GM12864 (cell line): ENCODE measurements around the gene NSMCE1.
"Not testable (repeated sequence)": the region's sequence is repeated elsewhere in the genome, so short reads cannot be mapped to it uniquely, and the experiment has no call there.

Source experiments
- DNase-seq: peaks from one replicate; pipeline ENCODE4 v3.0.0-alpha.2; 2011; ENCODE audit warnings: low read depth
- H3K4me3 ChIP-seq: 2 replicates; pipeline ENCODE4 v1.5.1; 2011; ENCODE audit warnings: mild to moderate bottlenecking, low read depth, low read length, control low read depth
- TF ChIP-seq, protein P1 (sequence below): IDR thresholded peaks from 2 replicates; pipeline ENCODE4 v1.5.1; 2011; ENCODE audit warnings: low read depth, mild to moderate bottlenecking, moderate library complexity, low read length, control low read depth, inconsistent platforms; ENCODE audit errors: missing control alignments

NSMCE1 gene

GRCh38 chr16:27256861-27257260 is 11.7 kb downstream of the NSMCE1 start:
- no peak for DNase-seq
- H3K4me3 ChIP-seq: no peak overlapping the region
- TF ChIP-seq, protein P1, sequence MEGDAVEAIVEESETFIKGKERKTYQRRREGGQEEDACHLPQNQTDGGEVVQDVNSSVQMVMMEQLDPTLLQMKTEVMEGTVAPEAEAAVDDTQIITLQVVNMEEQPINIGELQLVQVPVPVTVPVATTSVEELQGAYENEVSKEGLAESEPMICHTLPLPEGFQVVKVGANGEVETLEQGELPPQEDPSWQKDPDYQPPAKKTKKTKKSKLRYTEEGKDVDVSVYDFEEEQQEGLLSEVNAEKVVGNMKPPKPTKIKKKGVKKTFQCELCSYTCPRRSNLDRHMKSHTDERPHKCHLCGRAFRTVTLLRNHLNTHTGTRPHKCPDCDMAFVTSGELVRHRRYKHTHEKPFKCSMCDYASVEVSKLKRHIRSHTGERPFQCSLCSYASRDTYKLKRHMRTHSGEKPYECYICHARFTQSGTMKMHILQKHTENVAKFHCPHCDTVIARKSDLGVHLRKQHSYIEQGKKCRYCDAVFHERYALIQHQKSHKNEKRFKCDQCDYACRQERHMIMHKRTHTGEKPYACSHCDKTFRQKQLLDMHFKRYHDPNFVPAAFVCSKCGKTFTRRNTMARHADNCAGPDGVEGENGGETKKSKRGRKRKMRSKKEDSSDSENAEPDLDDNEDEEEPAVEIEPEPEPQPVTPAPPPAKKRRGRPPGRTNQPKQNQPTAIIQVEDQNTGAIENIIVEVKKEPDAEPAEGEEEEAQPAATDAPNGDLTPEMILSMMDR: no peak

GRCh38 chr16:27254262-27254811 is 14.2 kb downstream of the NSMCE1 start:
- no peak for DNase-seq
- TF ChIP-seq, protein P1: no peak
- H3K4me3 ChIP-seq: peak overlapping the region; percentile 6; the same call in 1 of the 2 replicates

GRCh38 chr16:27253526-27253930 is 15.0 kb downstream of the NSMCE1 start:
- DNase-seq: no peak
- TF ChIP-seq, protein P1: no peak
- H3K4me3 ChIP-seq: no peak overlapping the region

DNA sequence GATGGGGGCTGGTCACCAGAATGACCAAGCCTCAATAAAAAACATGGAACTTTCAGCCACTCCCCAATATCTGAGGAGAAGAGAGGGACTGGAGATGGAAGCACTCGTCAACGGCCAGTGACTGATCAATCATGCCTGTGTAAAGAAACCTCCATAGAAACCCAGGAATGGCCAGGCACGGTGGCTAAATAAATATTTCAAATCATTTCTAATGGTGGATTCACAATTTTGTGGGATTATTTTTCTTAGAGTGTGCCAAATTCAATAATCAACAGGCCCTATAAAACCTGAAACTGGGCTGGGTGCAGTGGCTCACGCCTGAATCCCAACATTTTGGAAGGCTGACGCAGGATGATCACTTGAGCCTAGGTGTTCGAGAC is 16.4 kb downstream of the NSMCE1 start:
- TF ChIP-seq, protein P1: no peak
- H3K4me3 ChIP-seq: no peak overlapping the region
- no peak for DNase-seq

GRCh38 chr16:27251541-27252205 is 16.9 kb downstream of the NSMCE1 start:
- TF ChIP-seq, protein P1: no peak
- no peak overlapping the region for H3K4me3 ChIP-seq
- no peak for DNase-seq

GRCh38 chr16:27248886-27249285 is 19.7 kb downstream of the NSMCE1 start:
- DNase-seq, H3K4me3 ChIP-seq: not testable (repeated sequence)

GRCh38 chr16:27248036-27248435 is 20.5 kb downstream of the NSMCE1 start:
- H3K4me3 ChIP-seq: no peak overlapping the region
- TF ChIP-seq, protein P1: no peak
- no peak for DNase-seq

GRCh38 chr16:27247076-27247475 is 21.5 kb downstream of the NSMCE1 start:
- DNase-seq, H3K4me3 ChIP-seq: not testable (repeated sequence)
